HepG2 (cell line): ENCODE data around the gene DTNB.

Experiments used
- MED8 ChIP-seq: sonication (generic); formaldehyde crosslinking; IDR thresholded peaks from 2 replicates; pipeline ENCODE4 v1.8.1; 2023; ENCODE audit warnings: mild to moderate bottlenecking, missing genetic modification reagents; ENCODE audit not compliant: insufficient replicate concordance
- SIN3A ChIP-seq: IDR thresholded peaks from 2 replicates; pipeline ENCODE4 v1.6.1; 2011; ENCODE audit warnings: low read depth, mild to moderate bottlenecking, control low read depth, low read length, borderline replicate concordance

- TF ChIP-seq MED8 (CRISPR knock-in tag) (no peak), SIN3A (no peak)
These were observed 103.1 kb downstream of the DTNB start for GRCh38 chr2:25570161-25570845.
